ENCODE measurements around the gene SLC10A6. TPM values are rescaled to one million over a fixed set of nuclear protein-coding genes. Genes with fewer than 3 reads are reported as not detected.

SLC10A6 gene
- total and polyA plus RNA-seq, 12 donors, result 0.11 to 0.96 (median 0.42) TPM; not detected in 3

GRCh38 chr4:86809809-86810208 lies 39.4 kb downstream of the SLC10A6 start:
- Histone ChIP-seq H3K27ac (no peak overlapping the region), H3K9me3 (replicated peaks in 1 of 3) (no peaks in the 10 kb centered on the region), H3K4me3 (no peak overlapping the region), H3K4me1 (replicated peaks in 1 of 2) (no peaks in the 10 kb centered on the region), H3K36me3 (replicated peaks in 1 of 2) (peaks cover 0 to 5% of the 10 kb centered on the region in 2 donors), H3K27me3 (no peaks in the 10 kb centered on the region)
- no peak for DNase-seq
- WGBS, 4 donors, result 87 to 96% (median 95%) methylated on average over 3 of the region's 3 CpGs
- intact Hi-C loops (cut with DNase I), result no loop called here
- TF ChIP-seq POLR2A (IDR thresholded peaks at IDR 0.05) (no peak), CTCF (IDR thresholded peaks at IDR 0.05) (no peak)

GRCh38 chr4:86791126-86791525 lies 58.1 kb downstream of the SLC10A6 start:
- TF ChIP-seq CTCF (IDR thresholded peaks at IDR 0.05), result no peak
- no peak for TF ChIP-seq POLR2A (IDR thresholded peaks at IDR 0.05)
- WGBS, 4 donors, result 60 to 98% (median 95%) methylated on average over 1 to 8 of the region's 8 CpGs
- Histone ChIP-seq H3K9me3 (replicated peaks in 1 of 3) (no peaks in the 10 kb centered on the region), H3K27ac (no peak overlapping the region), H3K4me1 (replicated peaks in 1 of 2) (no peaks in the 10 kb centered on the region), H3K36me3 (replicated peaks in 1 of 2) (no peaks in the 10 kb centered on the region), H3K27me3 (no peaks in the 10 kb centered on the region), H3K4me3 (no peak overlapping the region)
- intact Hi-C loops (cut with DNase I), result no loop called here
- DNase-seq, result no peak

GRCh38 chr4:86788826-86789225 lies 60.4 kb downstream of the SLC10A6 start:
- Histone ChIP-seq H3K27ac (no peak overlapping the region), H3K4me3 (no peak overlapping the region), H3K27me3 (no peaks in the 10 kb centered on the region), H3K4me1 (replicated peaks in 1 of 2) (no peaks in the 10 kb centered on the region), H3K36me3 (replicated peaks in 1 of 2) (no peaks in the 10 kb centered on the region), H3K9me3 (replicated peaks in 1 of 3) (no peaks in the 10 kb centered on the region)
- TF ChIP-seq CTCF (IDR thresholded peaks at IDR 0.05), result no peak
- no peak for TF ChIP-seq POLR2A (IDR thresholded peaks at IDR 0.05)
- 58 to 96% (median 93%) methylated on average over 2 of the region's 2 CpGs for WGBS, 4 donors
- DNase-seq, result no peak
- intact Hi-C loops (cut with DNase I), result no loop called here

GRCh38 chr4:86778175-86778574 lies 71.0 kb downstream of the SLC10A6 start:
- Histone ChIP-seq H3K36me3 (replicated peaks in 1 of 2) (no peaks in the 10 kb centered on the region), H3K9me3 (replicated peaks in 1 of 3) (no peaks in the 10 kb centered on the region), H3K4me1 (replicated peaks in 1 of 2) (no peaks in the 10 kb centered on the region), H3K4me3 (no peak overlapping the region), H3K27me3 (no peaks in the 10 kb centered on the region), H3K27ac (no peak overlapping the region)
- DNase-seq, result no peak
- WGBS, 4 donors, result 87 to 93% (median 92%) methylated on average over 4 of the region's 4 CpGs
- TF ChIP-seq CTCF (IDR thresholded peaks at IDR 0.05) (no peak), POLR2A (IDR thresholded peaks at IDR 0.05) (no peak)
- intact Hi-C loops (cut with DNase I), result no loop called here

All from adrenal gland (tissue), 12 donors.